HCEC 1CT (cell line): ENCODE measurements around the gene FLOT2.
"Not testable (repeated sequence)": the region's sequence is repeated elsewhere in the genome, so short reads cannot be mapped to it uniquely, and the experiment has no call there.

Experiments
- DNase-seq: peaks from one replicate; pipeline ENCODE4 v3.0.0-alpha.2; 2017

The FLOT2 gene, protein sequence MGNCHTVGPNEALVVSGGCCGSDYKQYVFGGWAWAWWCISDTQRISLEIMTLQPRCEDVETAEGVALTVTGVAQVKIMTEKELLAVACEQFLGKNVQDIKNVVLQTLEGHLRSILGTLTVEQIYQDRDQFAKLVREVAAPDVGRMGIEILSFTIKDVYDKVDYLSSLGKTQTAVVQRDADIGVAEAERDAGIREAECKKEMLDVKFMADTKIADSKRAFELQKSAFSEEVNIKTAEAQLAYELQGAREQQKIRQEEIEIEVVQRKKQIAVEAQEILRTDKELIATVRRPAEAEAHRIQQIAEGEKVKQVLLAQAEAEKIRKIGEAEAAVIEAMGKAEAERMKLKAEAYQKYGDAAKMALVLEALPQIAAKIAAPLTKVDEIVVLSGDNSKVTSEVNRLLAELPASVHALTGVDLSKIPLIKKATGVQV

DNA sequence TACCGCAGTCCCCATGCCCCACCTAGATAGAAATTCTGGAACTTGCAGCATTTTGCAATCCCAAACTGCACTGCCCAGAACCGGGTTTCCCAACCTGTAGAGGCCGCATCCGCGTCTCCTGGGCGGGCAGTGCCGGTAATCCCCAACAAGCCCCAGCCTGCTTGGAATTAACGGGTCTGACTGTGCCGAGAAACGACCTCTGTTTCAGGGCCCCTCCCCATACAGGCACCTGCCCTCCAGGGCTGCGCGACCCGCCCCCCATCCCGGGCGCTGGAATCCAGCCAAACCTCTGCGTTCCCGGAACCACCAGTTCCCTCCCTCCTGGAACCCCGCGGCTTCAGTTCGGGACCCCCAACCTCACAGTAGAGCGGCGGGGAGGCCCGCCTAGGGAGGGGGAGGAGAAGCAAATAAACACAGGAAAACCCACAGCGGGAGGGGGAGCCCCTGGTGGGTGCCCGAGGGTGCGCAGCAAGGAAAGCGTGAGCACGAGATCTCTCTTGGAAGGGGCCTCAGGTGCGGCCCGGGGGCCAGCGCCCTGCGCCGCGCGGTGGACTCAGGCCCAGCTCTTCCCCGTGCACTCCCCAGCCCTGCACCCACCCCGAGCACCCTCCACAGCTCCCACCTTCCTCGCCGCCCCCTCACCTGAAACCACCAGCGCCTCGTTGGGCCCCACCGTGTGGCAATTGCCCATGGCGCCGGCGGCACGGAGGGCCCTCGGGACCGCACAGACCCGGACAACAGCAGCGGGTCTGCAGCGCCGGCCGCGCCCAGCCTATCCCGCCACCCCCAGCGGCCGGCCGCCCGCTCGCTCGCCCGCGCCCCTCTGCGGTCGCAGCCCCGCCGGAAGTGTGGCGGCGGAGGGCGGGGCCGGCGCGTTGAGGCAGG lies at the start of gene FLOT2:
TSS of gene FLOT2 (minus strand) at position 850 of the 885 bp plus-strand sequence. CDS start at position 691, 159 bp downstream.
- peak; percentile 39 for DNase-seq

DNA sequence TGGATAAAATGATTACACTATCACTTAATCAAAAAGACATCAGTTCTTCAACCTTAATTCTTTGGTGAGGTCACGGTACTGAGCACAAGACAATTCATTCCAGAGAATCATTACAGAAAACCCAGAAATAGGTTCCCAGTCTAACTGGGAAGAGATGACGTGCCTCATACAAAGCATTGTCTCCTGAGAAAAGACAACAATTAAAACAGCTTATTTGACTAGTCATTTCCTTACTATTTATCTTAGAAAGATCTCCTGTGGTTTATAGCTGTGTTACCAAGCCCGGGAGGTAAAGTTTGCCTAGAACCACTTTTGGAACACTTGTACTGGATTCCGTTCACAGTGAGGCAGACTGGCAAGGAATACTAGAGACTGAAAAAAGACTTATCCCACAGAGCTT lies 48.7 kb upstream of the FLOT2 start:
- no peak for DNase-seq

DNA sequence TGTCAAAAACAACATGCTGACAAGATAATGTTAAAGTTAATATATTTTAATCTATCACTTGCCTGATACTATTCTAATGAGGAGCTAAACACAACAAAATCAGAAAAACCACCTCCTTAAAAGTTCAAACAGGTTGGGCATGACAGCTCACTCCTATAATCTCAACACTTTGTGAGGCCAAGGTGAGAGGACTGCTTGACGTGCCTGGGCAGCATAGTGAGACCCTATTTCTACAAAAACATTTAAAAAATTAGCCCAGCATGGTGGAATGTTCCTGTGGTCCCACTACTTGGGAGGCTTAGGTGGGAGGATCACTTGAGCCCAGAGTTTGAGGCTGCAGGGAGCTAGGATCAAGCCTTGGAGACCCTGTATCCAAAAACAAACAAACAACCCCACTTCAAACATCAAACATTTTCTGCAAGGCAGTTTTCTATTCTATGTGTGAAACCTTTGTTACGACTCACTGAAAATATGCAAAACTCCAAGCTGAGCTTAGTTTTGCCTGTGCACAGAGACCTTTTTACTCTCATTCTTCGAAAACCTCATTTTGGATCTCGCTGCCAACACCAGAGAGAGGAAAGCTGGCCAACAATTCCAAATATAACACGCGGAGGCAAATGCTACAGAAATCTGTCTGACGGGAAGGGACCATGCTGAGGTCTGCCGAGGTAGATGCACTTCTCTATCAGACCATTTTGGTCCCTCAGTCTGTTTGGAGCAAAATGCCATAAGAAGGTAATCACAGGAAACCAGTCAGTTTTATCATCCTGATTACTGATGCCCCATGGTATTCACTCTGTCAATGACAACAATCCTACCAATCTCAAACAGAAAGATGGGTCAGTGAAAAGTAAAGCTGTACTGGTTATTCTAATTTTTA lies 47.6 kb upstream of the FLOT2 start:
- DNase-seq: peak; percentile 52

DNA sequence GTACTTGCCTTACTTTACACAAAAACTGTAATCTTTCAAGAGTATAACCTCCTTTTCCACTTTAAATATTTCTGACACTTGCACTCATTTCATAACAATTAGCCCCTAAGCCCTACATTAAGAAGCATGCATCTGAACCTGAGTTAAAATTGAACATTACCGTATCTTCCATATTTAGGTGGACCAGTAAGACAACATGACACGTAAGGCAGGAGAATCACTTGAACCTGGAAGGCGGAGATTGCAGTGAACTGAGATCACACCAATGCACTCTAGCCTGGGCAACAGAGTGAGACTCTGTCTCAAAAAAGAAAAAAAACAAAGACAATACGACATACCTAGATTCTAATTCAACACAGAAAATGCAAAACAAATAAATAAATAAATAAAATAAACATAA lies 46.8 kb upstream of the FLOT2 start:
- no peak for DNase-seq

DNA sequence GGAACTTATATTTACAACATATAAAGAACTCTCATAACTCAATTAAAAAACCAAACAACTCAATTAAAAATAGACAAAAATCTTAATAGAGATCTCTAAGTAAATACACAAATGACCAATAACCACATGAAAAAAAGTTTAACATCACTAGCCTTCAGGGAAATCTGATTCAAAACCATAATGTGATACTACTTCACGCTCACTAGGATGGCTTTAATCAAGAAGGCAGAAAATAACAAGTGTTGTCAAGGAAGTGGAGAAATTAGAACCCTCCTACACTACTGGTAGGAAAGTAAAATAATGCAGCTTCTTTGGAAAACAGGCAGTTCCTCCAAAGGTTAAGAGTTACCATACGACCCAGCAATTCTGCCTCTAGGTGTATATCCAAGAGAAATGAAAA lies 45.4 kb upstream of the FLOT2 start:
- DNase-seq: no peak

DNA sequence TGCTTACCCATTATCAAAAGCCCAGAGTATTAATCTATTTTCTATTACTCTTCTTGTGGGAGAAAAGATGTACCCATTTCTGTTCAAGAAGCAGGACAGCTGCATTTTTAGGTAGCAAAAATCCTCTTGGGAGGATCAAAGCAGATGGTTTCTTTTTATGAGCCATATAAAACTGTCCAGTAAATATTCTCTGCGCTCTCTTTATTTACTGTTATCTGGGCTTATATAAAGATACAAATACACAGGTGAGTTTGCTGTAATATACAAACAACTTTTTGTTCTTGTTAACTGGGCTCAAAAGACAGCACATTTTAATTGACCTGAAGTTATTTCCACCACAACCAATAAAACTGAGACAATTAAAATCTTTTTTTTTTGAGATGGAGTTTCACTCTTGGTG lies 43.7 kb upstream of the FLOT2 start:
- no peak for DNase-seq

DNA sequence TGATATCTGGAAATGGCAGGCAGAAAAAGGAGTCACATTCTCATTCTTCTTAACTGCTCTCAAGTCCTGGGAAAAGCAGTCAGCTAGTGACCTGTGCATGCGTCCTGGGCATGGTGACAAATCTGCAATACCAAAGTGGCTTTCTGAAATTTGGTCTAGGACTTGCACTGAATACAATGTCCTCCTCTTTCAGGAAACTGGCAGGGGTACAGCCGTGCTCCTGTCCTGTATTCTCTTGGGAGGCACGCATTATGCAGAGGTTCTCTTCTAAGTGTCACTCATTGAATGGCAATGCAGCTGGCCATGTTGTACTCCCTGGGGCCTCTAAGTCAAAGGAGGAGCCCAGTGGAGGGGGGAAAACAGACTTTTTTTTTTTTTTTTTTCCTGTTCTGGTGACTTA lies 43.1 kb upstream of the FLOT2 start:
- DNase-seq: no peak

DNA sequence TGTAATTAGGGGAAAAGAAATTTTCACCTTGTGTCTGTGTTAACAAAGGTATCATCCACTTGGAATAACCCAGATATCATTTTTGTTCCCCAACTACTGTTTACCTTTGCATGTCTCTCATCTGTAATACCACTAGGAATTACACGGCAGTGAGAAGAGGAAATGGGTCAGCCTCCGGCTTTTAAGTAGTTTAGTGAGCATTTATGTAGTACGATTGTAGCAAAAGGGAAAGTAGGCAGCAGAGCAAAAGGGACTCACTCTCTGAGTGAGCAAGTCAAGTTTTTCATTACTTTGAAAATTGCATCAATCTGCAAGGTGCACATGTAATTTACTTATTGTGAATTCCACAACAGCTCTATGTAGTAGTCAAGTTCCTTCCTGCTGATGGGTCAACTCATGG lies 42.6 kb upstream of the FLOT2 start:
- no peak for DNase-seq

DNA sequence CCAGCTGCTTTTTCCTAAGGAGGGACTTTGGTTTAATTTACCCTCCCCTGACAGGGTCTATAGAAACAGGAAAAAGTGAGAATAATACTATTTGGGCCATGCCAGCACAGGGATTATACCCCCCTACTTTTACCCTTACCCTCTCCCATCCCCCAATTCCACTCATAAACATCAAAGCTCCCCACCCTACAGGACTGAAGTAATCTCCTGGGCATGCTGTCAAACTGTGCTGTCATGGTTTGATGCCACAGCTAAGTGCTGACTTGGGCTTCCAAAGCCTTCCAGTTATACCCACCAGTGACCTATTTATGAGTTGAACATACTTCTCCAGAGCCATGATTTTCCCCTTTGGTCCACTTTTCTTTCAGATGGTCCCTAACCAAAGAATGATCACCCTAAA lies 41.0 kb upstream of the FLOT2 start:
- DNase-seq: no peak

DNA sequence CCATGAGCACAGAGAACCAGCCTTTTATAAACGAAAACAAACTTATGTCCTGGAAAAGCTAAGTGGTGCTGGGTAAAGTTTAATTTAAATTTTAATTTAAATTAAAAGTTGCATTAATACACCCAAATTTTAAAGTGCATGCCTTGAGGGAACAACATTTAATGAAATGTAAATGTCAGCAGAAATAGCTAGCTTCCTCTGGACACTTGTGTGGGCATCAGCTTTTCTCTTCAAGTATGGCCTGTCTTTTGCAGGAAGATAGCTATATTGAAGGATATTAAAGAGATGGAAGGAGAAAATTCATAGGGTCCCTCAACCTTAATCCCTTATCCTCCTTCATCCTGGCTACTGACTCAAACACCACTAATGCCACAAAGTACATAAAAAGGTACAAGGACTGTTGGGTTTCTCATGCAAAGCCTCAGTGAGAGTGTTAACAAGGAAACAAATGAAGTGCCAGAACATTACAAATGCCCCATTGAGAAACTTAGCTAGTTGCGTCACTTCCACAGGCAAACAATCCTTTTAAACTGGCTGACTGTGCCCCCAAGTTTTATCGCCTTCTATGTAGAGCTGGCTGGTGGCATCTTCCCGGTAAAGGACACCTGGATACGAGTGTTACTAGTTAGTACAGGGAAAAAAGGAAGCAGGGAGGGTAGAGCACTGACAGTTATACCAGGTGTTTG lies 39.7 kb upstream of the FLOT2 start:
- DNase-seq: peak; percentile 44

DNA sequence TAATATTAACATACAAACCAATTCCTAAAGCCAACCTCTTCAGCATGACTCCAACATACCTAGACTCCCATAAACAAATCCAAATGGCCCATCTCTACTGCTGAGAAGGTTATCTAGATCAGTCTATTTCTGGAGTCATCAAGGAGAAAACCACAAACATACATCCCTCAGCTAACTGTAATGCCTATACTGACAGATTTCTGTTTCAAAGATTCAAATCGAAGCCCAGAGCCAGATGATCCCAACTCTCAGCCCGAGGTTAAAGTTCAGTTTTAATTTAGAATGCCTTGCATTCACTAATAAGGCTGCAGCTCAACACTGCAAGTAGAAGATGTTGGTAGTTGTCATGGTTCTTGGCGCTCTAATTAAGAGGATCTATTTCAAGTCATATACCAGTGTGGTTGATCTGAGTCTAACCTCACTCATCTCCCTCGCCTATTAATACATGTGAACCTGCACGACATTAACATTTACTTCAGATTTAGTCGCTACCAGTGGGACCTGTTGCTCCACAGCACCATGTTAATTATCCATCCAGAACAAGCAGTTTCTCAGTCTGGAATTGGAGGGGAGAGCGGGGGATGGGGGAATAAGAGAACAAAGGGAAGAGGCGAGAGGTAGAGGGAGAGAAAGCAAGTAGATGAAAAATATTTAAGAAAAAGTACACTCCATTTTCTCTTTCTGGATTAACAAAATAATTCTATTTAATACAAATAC lies 38.4 kb upstream of the FLOT2 start:
- DNase-seq: no peak

DNA sequence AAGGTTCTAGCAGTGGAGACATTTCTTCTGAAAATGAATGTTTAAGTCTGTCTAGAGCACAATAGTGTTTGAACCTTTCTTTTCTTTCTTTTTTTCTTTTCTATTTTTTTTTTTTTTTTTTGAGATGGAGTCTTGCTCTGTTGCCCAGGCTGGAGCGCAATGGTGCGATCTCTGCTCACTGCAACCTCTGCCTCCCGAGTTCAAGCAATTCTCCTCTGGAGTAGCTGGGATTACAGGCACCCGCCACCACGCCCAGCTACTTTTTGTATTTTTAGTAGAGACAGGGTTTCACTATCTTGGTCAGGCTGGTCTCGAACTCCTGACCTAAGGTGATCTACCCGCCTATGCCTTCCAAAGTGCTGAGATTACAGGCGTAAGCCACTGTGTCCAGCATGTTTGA lies 37.0 kb upstream of the FLOT2 start:
- DNase-seq: not testable (repeated sequence)

DNA sequence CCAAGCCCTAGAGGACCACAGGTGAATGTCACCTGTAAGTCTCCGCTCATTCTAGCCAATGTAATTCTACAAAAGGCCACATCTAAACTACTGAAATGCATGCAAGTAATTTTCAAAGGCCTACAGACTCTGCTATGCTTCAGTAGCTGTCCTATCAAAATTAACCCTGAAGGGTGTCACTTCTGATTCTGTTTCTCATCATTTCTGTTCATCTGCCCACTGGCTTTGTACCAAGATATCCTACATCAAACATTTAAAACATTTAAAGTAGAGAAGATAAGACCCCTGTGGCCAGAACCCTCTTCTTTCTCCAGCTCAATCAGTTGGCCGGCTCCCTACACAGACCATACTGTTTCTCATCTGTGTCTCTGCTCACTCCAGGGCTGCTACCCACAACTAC lies 32.3 kb upstream of the FLOT2 start:
- DNase-seq: no peak

DNA sequence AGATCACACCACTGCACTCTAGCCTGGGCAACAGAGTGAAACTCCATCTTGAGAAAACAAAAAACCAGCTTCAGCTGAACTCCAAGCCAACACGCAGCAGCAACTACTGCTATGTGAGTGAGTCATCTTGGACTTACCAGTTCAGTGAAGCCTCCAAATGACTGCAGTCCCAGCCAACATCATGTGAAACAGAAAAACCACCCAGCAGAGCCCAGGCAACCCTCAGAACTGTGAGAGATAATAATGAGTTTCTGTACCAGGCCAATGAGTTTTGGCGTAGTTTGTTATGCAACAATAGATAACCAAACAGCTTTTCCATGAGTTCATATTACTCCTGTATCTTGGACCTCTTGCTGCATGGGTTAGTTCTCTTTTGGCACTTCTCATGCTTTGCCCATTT lies 30.5 kb upstream of the FLOT2 start:
- DNase-seq: peak; percentile 18

DNA sequence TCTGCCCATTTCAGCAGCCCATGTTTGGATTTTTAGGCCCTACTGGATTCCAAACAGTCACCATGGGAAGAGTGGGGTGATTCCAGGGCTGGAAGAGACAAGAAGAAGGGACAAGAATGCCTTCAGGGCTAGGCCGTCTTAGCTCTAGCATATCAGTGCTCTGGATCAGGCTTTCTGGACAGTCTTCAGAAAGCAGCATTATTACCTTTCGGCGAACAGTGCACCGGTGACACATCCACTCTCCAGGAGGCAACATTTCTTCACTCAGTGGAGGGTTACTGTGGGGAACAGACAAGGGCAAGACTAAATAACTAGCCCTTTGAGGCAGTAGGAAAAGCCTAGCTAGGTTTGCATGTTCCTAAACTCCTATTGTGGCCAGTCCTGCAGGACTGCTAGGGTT lies 29.3 kb upstream of the FLOT2 start:
- DNase-seq: no peak

DNA sequence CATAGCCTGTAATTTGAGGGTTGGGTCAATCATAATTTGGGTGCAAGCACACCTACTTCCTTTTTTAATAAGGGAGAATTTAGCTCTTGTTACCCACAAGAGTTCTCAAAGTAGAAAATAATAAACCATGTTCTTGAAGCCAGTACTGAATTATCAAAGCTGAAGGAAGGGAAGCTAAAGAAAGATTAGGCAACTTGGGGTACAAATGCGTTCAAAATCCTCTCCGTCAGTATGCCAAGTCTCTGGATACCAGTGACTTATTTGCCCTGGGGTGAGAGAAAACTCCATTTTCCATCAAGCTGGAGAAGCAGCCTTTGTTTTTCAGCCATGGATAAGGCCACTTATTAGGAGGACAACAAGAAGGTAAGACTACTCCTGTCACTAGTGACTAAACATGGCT lies 28.8 kb upstream of the FLOT2 start:
- DNase-seq: no peak

DNA sequence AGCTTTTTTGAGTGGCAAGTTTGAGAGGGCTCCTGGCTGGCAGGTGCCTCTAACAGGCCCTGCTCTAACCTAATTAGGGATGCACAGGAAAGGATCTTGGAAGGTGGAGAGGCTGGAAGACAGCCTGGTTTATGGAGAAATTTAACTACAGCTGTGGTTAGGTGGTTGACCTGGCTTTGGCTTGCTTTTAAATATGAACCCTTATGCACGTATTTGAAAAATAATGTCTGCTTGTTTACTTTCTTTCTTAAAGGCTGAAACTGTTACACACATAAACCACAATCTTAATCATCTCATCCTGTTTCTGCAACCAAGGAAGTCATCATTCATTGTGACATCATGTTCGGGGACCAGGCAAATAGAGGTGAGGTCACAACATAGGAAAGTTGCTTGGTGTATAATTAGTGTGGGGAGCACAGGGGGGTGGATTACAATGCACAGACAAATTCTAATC lies 28.4 kb upstream of the FLOT2 start:
- peak; percentile 92 for DNase-seq

DNA sequence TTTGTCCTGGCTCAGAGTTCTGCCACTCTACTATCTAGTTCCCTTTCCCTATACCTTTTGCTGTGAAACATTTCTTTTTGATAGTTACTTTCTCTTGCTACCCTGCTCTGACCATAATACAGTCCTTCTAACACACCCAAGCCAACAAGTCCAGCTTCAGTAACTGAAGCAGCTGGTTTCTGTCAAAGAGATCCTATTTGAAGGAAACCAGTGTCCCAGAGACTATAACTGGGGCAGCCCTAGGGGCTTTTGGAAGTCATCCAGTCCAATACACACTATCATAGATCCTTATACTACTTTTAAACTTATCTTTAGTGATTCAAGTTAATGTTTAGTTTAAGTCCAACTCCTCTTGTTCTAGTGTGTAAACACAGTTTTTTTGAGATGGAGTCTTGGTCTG lies 22.7 kb upstream of the FLOT2 start:
- no peak for DNase-seq

DNA sequence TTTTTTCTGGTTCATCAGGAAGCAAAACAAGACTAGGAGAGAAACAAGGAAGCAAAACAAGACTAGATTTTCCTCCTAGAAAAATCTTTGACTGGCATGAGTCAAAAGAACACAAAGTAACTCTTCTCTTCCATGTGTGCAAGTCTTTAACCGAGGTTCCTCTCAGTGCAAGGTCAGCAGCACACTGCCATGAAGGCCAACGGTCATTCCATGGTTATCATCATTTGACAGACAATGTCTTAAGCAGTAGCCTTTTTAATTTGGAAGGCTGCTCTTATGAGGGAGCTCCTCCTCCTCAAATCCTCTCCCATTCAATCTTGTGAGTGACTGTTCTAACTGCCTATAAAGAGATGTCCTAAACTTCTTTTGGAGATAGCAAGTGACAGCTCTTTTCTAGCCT lies 20.8 kb upstream of the FLOT2 start:
- no peak for DNase-seq

DNA sequence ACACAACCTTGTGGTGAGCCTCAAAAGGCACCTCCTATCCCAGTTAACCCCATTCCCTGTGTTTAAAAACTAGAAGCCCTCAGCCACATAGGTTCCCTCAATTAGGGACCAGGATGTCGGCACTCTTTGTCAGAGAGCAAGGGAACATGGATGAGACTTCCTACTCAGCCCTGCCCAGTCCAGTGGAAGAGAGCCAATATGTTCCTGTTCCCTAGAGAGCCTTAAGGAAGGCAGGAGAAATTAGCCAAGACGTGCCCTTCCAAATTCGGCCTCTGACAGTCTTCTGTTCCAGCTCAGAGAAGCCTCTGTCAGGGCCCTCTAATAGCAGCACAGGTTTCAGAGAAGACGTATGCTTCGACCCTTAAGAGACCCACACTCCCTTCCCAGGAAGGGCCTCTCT lies 19.9 kb upstream of the FLOT2 start:
- no peak for DNase-seq

DNA sequence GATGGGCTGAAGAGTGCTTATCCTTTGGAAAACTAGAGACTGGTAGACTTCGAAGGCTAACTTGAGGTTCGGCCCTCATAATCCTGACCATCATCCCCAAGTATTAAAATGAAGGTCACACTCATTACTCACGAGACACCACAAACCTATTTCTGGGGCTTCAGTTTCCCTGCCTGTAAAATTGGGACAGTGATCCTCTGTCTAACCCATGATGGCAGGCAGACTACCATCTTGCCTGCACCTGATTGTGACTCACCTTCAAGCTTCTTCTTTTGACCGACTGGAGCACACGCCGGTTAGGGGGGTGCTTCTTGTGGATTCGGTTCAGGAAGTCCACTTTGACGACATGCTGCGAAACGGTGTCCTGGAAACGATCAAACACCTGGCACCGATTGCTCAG lies 19.5 kb upstream of the FLOT2 start:
- no peak for DNase-seq
